HCT116 (cell line): Measurements from ENCODE around the gene GABPB1. TPM values are rescaled to one million over a fixed set of nuclear protein-coding genes. Genes with fewer than 3 reads are reported as not detected.

ENCODE experiments used
- ATAC-seq: fragments of 200-7000 bp; cut with Tn5 transposase; 2 replicates; pipeline ENCODE4 v1.9.1; 2020; ENCODE audit warnings: mild to moderate bottlenecking, moderate library complexity
- BruUV-seq: library from RNA; stranded (reverse); fragments of 400-500 nt; replicated peaks from 2 replicates; lab custom pipeline; 2021; lab: Mats Ljungman, UMichigan
- CTCF ChIA-PET: fragments of 300-600 bp; sonication (Branson Sonifier 250); formaldehyde crosslinking; loops from one replicate; lab custom pipeline; 2021; ENCODE audit warnings: antibody characterized with exemption; lab: Charles Lee
- POLR2A ChIA-PET: fragments of 300-600, 350-600 bp; sonication (Branson Sonifier 250); formaldehyde crosslinking; loops from one replicate; lab custom pipeline; 2021; ENCODE audit warnings: antibody characterized with exemption; lab: Charles Lee
- RAD21 ChIA-PET, 2 experiments: fragments of 300-600 bp; sonication (Branson Sonifier 250); formaldehyde crosslinking; loops; one replicate each; lab custom pipeline; 2023; ENCODE audit warnings: low total read pairs in 2 of 2; ENCODE audit not compliant: uncharacterized antibody in 2 of 2, unreplicated experiment in 2 of 2, low non-redundant PET in 1 of 2; lab: Charles Lee
- DNase-seq: peaks from one replicate; pipeline ENCODE4 v3.0.0-alpha.2; 2010; ENCODE audit warnings: low read depth, low spot score
- H2AFZ ChIP-seq: fragments of 200-600 bp; shearing (Covaris generic), sonication (generic); 2 replicates; pipeline ENCODE4 v1.6.1; 2017; ENCODE audit warnings: low read depth, mixed run types, mixed read lengths, antibody characterized with exemption, low read length; ENCODE audit not compliant: poor library complexity, severe bottlenecking
- H3K27ac ChIP-seq: 2 replicates; pipeline ENCODE4 v1.5.1; 2012; ENCODE audit warnings: low read depth, low read length
- H3K27me3 ChIP-seq: fragments of 200-600 bp; sonication (generic); 2 replicates; pipeline ENCODE4 v1.6.1; 2016; ENCODE audit warnings: mixed run types, low read length, mixed read lengths; ENCODE audit not compliant: insufficient read depth
- H3K36me3 ChIP-seq, 2 experiments: fragments of 200-500 bp in 1 of 2; fragments of 200-600 bp in 1 of 2; sonication (Bioruptor generic) in 1 of 2; sonication (generic) in 1 of 2; 2 replicates each; pipeline versions ENCODE4 v1.5.1 to v1.6.1; 2014 to 2016; ENCODE audit warnings: low read length in 2 of 2, inconsistent platforms in 1 of 2, mixed read lengths in 1 of 2, mixed run types in 1 of 2; ENCODE audit not compliant: insufficient read depth in 2 of 2, control insufficient read depth in 1 of 2
- H3K4me1 ChIP-seq, 2 experiments: fragments of 200-600 bp in 1 of 2; sonication (generic) in 1 of 2; 2 replicates each; pipeline versions ENCODE4 v1.5.1 to v1.6.1; 2012 to 2017; ENCODE audit warnings: low read length in 2 of 2, inconsistent platforms in 1 of 2, mild to moderate bottlenecking in 1 of 2, mixed read lengths in 1 of 2, mixed run types in 1 of 2, moderate library complexity in 1 of 2; ENCODE audit not compliant: insufficient read depth in 2 of 2, control insufficient read depth in 1 of 2
- H3K4me2 ChIP-seq: fragments of 200-600 bp; sonication (generic); 2 replicates; pipeline ENCODE4 v1.6.1; 2017; ENCODE audit warnings: mixed run types, low read length, mixed read lengths
- H3K4me3 ChIP-seq, 2 experiments: fragments of 200-600 bp in 1 of 2; sonication (generic) in 1 of 2; replicated peaks in 1 of 2; 2 replicates each; pipeline ENCODE4 v1.5.1; 2011 to 2016; ENCODE audit warnings: low read length in 2 of 2, control low read depth in 1 of 2, low read depth in 1 of 2, mild to moderate bottlenecking in 1 of 2, mixed read lengths in 1 of 2, mixed run types in 1 of 2
- H3K79me2 ChIP-seq: fragments of 200-600 bp; sonication (generic); 2 replicates; pipeline ENCODE4 v1.6.1; 2017; ENCODE audit warnings: mild to moderate bottlenecking, mixed run types, low read length, moderate library complexity, mixed read lengths; ENCODE audit not compliant: insufficient read depth
- H3K9ac ChIP-seq: fragments of 200-600 bp; sonication (generic); 2 replicates; pipeline ENCODE4 v1.6.1; 2016; ENCODE audit warnings: low read length, mixed read lengths
- H3K9me2 ChIP-seq: fragments of 200-600 bp; sonication (generic), shearing (Covaris generic); 2 replicates; pipeline ENCODE4 v1.6.1; 2017; ENCODE audit warnings: mixed run types, mild to moderate bottlenecking, moderate library complexity; ENCODE audit not compliant: insufficient read depth
- H3K9me3 ChIP-seq, 2 experiments: fragments of 200-500 bp in 1 of 2; fragments of 200-600 bp in 1 of 2; sonication (Bioruptor generic) in 1 of 2; sonication (generic) in 1 of 2; 2 replicates each; pipeline ENCODE4 v1.6.1; 2014 to 2017; ENCODE audit warnings: low read length in 2 of 2, mixed read lengths in 2 of 2, inconsistent platforms in 1 of 2, low read depth in 1 of 2, mild to moderate bottlenecking in 1 of 2, mixed run types in 1 of 2, moderate library complexity in 1 of 2; ENCODE audit not compliant: control insufficient read depth in 1 of 2, insufficient read depth in 1 of 2
- H4K20me1 ChIP-seq: fragments of 200-600 bp; sonication (generic), shearing (Covaris generic); 2 replicates; pipeline ENCODE4 v1.6.1; 2017; ENCODE audit warnings: mixed run types, mild to moderate bottlenecking, moderate library complexity; ENCODE audit not compliant: insufficient read depth
- CBX3 ChIP-seq: IDR thresholded peaks from 2 replicates; pipeline ENCODE4 v1.6.1; 2012; ENCODE audit warnings: low read depth
- EGR1 ChIP-seq: IDR thresholded peaks from 2 replicates; pipeline ENCODE4 v1.6.1; 2012; ENCODE audit warnings: low read depth
- EZH2 ChIP-seq: fragments of 200-600 bp; sonication (generic); IDR thresholded peaks from 2 replicates; pipeline ENCODE4 v1.6.1; 2017; ENCODE audit warnings: antibody characterized with exemption, mixed run types
- JUND ChIP-seq: IDR thresholded peaks from 2 replicates; pipeline ENCODE4 v1.6.1; 2012
- MAX ChIP-seq: IDR thresholded peaks from 2 replicates; pipeline ENCODE4 v1.6.1; 2012
- SIN3A ChIP-seq: IDR thresholded peaks from 2 replicates; pipeline ENCODE4 v1.6.1; 2012; ENCODE audit warnings: low read depth
- SP1 ChIP-seq: IDR thresholded peaks from 2 replicates; pipeline ENCODE4 v1.6.1; 2012; ENCODE audit warnings: low read depth
- TCF7L2 ChIP-seq: IDR thresholded peaks from 2 replicates; pipeline ENCODE4 v1.7.0; 2011; ENCODE audit warnings: borderline replicate concordance, inconsistent platforms; ENCODE audit not compliant: insufficient read depth, insufficient read length; ENCODE audit errors: extremely low read depth
- ZBTB33 ChIP-seq: IDR thresholded peaks from 2 replicates; pipeline ENCODE4 v1.6.1; 2011; ENCODE audit warnings: mild to moderate bottlenecking, low read length, moderate library complexity; ENCODE audit not compliant: insufficient replicate concordance; ENCODE audit errors: extremely low read depth
- ZFX ChIP-seq: fragments of 450-650 bp; IDR thresholded peaks from 2 replicates; pipeline ENCODE4 v1.6.1; 2017
- intact Hi-C: fragments of 100-400 bp; cut with micrococcal nuclease; formaldehyde crosslinking; loops from 2 replicates; pipeline ENCODE4 v1.10.0; 2022
- total RNA-seq: library from RNA; stranded (reverse); gene quantifications from one replicate; pipeline ENCODE4 v1.2.1, GENCODE V29; 2021; ENCODE audit not compliant: unreplicated experiment
- TF ChIP-seq, protein P1 (sequence below), 3 experiments: fragments of 200-600 bp in 1 of 3; sonication (generic) in 1 of 3; IDR thresholded peaks in 2 of 3; conservative IDR thresholded peaks in 1 of 3; 2 replicates each; pipeline ENCODE4 v1.5.1; 2012 to 2017; ENCODE audit warnings: low read depth in 2 of 3, low read length in 2 of 3, antibody characterized with exemption in 1 of 3, borderline replicate concordance in 1 of 3, control low read depth in 1 of 3, mild to moderate bottlenecking in 1 of 3, mixed read lengths in 1 of 3, mixed run types in 1 of 3, moderate library complexity in 1 of 3; ENCODE audit not compliant: insufficient read depth in 1 of 3

The GABPB1 gene
- total RNA-seq, 1 experiment from 2014 or later: 20.1 TPM

DNA sequence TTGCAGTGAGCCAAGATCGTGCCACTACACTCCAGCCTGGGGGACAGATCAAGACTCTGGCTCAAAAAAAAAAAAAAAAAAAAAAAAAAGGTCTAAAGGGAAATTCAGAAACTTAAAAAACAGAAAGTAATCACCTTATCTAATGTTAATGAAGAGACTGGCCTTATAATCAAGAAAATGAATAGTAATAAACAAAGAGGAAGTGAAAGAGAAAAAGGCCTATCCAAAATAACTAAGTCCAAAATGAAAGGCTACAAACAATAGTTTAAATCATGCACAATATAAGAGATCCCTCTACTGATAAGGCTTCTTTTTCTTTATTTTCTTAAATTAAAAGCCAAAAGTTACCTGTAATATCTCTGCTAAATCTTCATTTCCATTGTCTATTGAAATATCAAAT is 52.4 kb downstream of the GABPB1 start:
- Histone ChIP-seq H3K4me1 (no peaks in the 10 kb centered on the region), H4K20me1 (no peaks in the 10 kb centered on the region), H3K36me3 (peaks cover 3 to 4% of the 10 kb centered on the region in 2 experiments; a peak in 1 of 4 replicates), H3K27ac (no peak overlapping the region), H3K9ac (no peak overlapping the region), H3K79me2 (no peaks in the 10 kb centered on the region), H3K4me2 (no peak overlapping the region), H3K4me3 (no peak overlapping the region), H3K9me2 (no peaks in the 10 kb centered on the region), H3K9me3 (no peaks in the 10 kb centered on the region), H3K27me3 (no peaks in the 10 kb centered on the region)
- ChIA-PET POLR2A (no interaction called here), RAD21 (no interaction called here), CTCF (interaction anchor here (1.3 kb wide), 1 partner anchor 13 kb away, joined by 6 read pairs; no protein-coding TSS in a partner anchor)
- intact Hi-C loops: loop anchor here (10.0 kb wide), 1 partner anchor 1048 kb away; no protein-coding TSS in a partner anchor
- ATAC-seq: no peak
- DNase-seq: no peak
- no TSS peak for BruUV-seq
- TF ChIP-seq EGR1 (no peak), SIN3A (no peak), ZFX (no peak), SP1 (no peak), MAX (no peak), EZH2 (no peak), JUND (no peak), ZBTB33 (no peak), CBX3 (no peak), TCF7L2 (no peak)
- TF ChIP-seq, protein P1, sequence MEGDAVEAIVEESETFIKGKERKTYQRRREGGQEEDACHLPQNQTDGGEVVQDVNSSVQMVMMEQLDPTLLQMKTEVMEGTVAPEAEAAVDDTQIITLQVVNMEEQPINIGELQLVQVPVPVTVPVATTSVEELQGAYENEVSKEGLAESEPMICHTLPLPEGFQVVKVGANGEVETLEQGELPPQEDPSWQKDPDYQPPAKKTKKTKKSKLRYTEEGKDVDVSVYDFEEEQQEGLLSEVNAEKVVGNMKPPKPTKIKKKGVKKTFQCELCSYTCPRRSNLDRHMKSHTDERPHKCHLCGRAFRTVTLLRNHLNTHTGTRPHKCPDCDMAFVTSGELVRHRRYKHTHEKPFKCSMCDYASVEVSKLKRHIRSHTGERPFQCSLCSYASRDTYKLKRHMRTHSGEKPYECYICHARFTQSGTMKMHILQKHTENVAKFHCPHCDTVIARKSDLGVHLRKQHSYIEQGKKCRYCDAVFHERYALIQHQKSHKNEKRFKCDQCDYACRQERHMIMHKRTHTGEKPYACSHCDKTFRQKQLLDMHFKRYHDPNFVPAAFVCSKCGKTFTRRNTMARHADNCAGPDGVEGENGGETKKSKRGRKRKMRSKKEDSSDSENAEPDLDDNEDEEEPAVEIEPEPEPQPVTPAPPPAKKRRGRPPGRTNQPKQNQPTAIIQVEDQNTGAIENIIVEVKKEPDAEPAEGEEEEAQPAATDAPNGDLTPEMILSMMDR (IDR thresholded peaks at IDR 0.05 in 2 of 3, conservative IDR thresholded peaks at IDR 0.05 in 1 of 3; ENCODE audit: borderline replicate concordance in 1 of 3, insufficient read depth in 1 of 3, low read depth in 2 of 3, low read length in 2 of 3): no peak
- TF ChIP-seq, all 23 proteins: peak for 0
- no peak overlapping the region for H2AFZ ChIP-seq
